CD4-positive, alpha-beta T cell (primary cell): ENCODE data around the gene ARHGEF19. TPM values are rescaled to one million over a fixed set of nuclear protein-coding genes. Genes with fewer than 3 reads are reported as not detected.

ENCODE experiments used
- ATAC-seq: fragments of 200-7000 bp; cut with Tn5 transposase; one replicate; pipeline ENCODE4 v1.10.0; 2022; ENCODE audit warnings: mild to moderate bottlenecking; ENCODE audit not compliant: poor library complexity
- CTCF ChIA-PET: fragments of 350-600 bp; sonication (Branson Sonifier 250); formaldehyde crosslinking; loops from one replicate; lab custom pipeline; 2021; ENCODE audit warnings: antibody characterized with exemption, inconsistent platforms; lab: Charles Lee
- POLR2A ChIA-PET: fragments of 350-600 bp; sonication (Branson Sonifier 250); formaldehyde crosslinking; loops from one replicate; lab custom pipeline; 2021; ENCODE audit warnings: antibody characterized with exemption, inconsistent platforms; lab: Charles Lee
- DNase-seq, 14 experiments: peaks; one replicate each; pipeline ENCODE4 v3.0.0-alpha.2; 2013 to 2020; ENCODE audit warnings: mixed read lengths in 2 of 14
- H3K27ac ChIP-seq, 2 donors: one replicate each; pipeline versions ENCODE4 v1.5.1 to v1.7.0; 2013; ENCODE audit warnings: low read length in 2 of 2, low read depth in 1 of 2, mild to moderate bottlenecking in 1 of 2
- H3K27me3 ChIP-seq, 2 experiments: 1 replicate in 1 of 2; 2 replicates in 1 of 2; pipeline versions ENCODE4 v1.6.1 to v1.7.0; 2013; ENCODE audit warnings: low read length in 2 of 2, control low read depth in 1 of 2, mild to moderate bottlenecking in 1 of 2, moderate library complexity in 1 of 2; ENCODE audit not compliant: insufficient read depth in 2 of 2, control insufficient read depth in 1 of 2
- H3K36me3 ChIP-seq: one replicate; pipeline ENCODE4 v1.6.1; 2013; ENCODE audit warnings: low read length, control low read depth; ENCODE audit not compliant: insufficient read depth
- H3K4me1 ChIP-seq: one replicate; pipeline ENCODE4 v1.6.1; 2013; ENCODE audit warnings: low read length, control low read depth; ENCODE audit not compliant: insufficient read depth
- H3K4me3 ChIP-seq: one replicate; pipeline ENCODE4 v1.5.1; 2013; ENCODE audit warnings: mild to moderate bottlenecking, low read length, moderate library complexity
- H3K9me3 ChIP-seq, 2 experiments: 1 replicate in 1 of 2; 2 replicates in 1 of 2; pipeline versions ENCODE4 v1.6.1 to v1.7.0; 2013; ENCODE audit warnings: low read length in 2 of 2, mild to moderate bottlenecking in 2 of 2, control low read depth in 1 of 2, moderate library complexity in 1 of 2; ENCODE audit not compliant: control insufficient read depth in 1 of 2, insufficient read depth in 1 of 2
- H3K27ac Mint-ChIP-seq: one replicate; pipeline ENCODE4 v1.8.0; 2020; ENCODE audit warnings: mixed read lengths
- H3K27me3 Mint-ChIP-seq: one replicate; pipeline ENCODE4 v1.8.0; 2021; ENCODE audit warnings: mixed read lengths
- H3K36me3 Mint-ChIP-seq: one replicate; pipeline ENCODE4 v1.8.0; 2021; ENCODE audit warnings: low read depth, mixed read lengths
- H3K4me1 Mint-ChIP-seq: one replicate; pipeline ENCODE4 v1.8.0; 2021; ENCODE audit warnings: low read depth, mixed read lengths
- H3K4me3 Mint-ChIP-seq: one replicate; pipeline ENCODE4 v1.8.0; 2020; ENCODE audit warnings: mild to moderate bottlenecking, mixed read lengths
- H3K9me3 Mint-ChIP-seq: one replicate; pipeline ENCODE4 v1.8.0; 2020; ENCODE audit warnings: mixed read lengths
- CTCF ChIP-seq: fragments of 200-600 bp; IDR thresholded peaks from one replicate; pipeline ENCODE4 v1.8.0; 2022; ENCODE audit warnings: antibody characterized with exemption, mild to moderate bottlenecking
- intact Hi-C, 2 experiments: fragments of 100-400 bp; cut with DNase I in 1 of 2; cut with micrococcal nuclease in 1 of 2; formaldehyde crosslinking; loops; one replicate each; pipeline versions ENCODE4 v1.15.1 to v1.9.0; 2023 to 2025; cut with DNase I, micrococcal nuclease
- total RNA-seq, 174 experiments: library from RNA in 2 of 174; stranded (reverse) in 2 of 174; gene quantifications; one replicate each; pipeline ENCODE4 v1.2.3 and lab custom pipeline; 2021 to 2026

ARHGEF19 gene
- total RNA-seq, 2 experiments from 2014 or later: 3.8 to 5.8 TPM

- peaks cover 0 to 2% of the 10 kb centered on the region in 2 experiments for H3K27me3 ChIP-seq
- DNase-seq: no peak
- H3K4me1 ChIP-seq: peaks cover 7% of the 10 kb centered on the region
- no peaks in the 10 kb centered on the region for H3K36me3 ChIP-seq
- H3K4me3 ChIP-seq: no peak overlapping the region
- H3K27ac ChIP-seq: no peak overlapping the region
- ChIA-PET CTCF (interaction anchor here (0.5 to 1.9 kb wide), 2 partner anchors 29 to 104 kb away, joined by 4 to 6 read pairs; no protein-coding TSS in a partner anchor), POLR2A (no interaction called here)
- Mint-ChIP-seq H3K4me3 (no peak overlapping the region), H3K27me3 (peaks cover 6% of the 10 kb centered on the region), H3K36me3 (no peaks in the 10 kb centered on the region), H3K9me3 (no peaks in the 10 kb centered on the region), H3K27ac (no peak overlapping the region), H3K4me1 (no peaks in the 10 kb centered on the region)
- no peak for TF ChIP-seq CTCF
- intact Hi-C loops: loop anchor here (5.0 to 10.0 kb wide), 2 partner anchors 62 to 389 kb away; no protein-coding TSS in a partner anchor
- H3K9me3 ChIP-seq: no peaks in the 10 kb centered on the region
- no peak for ATAC-seq
Measured at GRCh38 chr1:16183765-16184556, 28.5 kb downstream of the ARHGEF19 start.

GRCh38 chr1:16183179-16183578, 29.3 kb downstream of the ARHGEF19 start:
- Mint-ChIP-seq H3K4me1 (no peaks in the 10 kb centered on the region), H3K9me3 (no peaks in the 10 kb centered on the region), H3K27me3 (peaks cover 4% of the 10 kb centered on the region), H3K4me3 (no peak overlapping the region), H3K27ac (no peak overlapping the region), H3K36me3 (no peaks in the 10 kb centered on the region)
- Histone ChIP-seq H3K27me3 (no peaks in the 10 kb centered on the region), H3K36me3 (no peaks in the 10 kb centered on the region), H3K4me3 (no peak overlapping the region), H3K4me1 (peaks cover 7% of the 10 kb centered on the region), H3K27ac (no peak overlapping the region), H3K9me3 (no peaks in the 10 kb centered on the region)
- ChIA-PET POLR2A (no interaction called here), CTCF (interaction anchor here (0.5 to 1.9 kb wide), 2 partner anchors 28 to 104 kb away, joined by 4 to 6 read pairs; no protein-coding TSS in a partner anchor)
- intact Hi-C loops: loop anchor here (5.0 to 10.0 kb wide), 2 partner anchors 61 to 388 kb away; no protein-coding TSS in a partner anchor
- no peak for DNase-seq
- TF ChIP-seq CTCF: no peak
- ATAC-seq: no peak

DNA sequence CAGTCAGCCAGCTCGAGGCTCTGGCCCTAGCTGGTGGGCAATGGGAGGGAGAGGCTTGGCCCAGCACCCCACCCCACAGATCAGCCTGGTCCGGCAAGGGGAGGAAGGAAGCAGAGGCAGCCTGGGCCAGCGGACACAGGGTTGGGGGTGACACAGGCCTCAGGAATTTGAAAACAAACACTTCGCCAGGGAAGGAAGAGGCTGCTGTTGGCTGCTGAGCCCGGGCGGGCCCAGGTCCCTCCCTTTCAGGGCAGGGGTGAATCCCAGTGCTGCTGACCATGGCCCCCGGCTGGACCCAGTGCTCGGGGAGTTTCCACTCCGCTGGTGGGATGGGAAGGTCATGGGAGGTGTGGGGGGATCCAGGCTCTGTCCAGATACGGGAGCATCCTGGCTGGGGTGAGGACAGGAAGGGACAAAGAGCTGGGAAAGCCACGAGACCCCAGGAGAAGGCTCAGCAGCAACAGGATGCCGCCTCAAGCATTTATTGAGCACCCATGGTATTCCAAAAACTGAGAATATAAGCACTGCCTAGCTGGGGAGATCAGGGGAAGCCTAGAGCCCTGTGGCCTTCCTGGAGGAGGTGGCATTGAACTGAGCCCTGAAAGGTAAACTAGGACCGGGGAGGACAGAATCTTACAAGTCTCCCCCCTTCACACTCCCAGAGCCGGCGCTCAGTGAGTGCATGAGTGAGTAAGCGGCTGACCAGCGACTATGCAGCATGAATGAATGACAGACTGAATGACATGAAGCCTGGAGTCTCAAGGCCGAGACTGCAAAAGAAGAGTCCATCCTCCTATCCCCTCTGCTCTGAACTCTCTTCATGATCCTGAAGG, 30.3 kb downstream of the ARHGEF19 start:
- no peak overlapping the region for H3K4me3 Mint-ChIP-seq
- CTCF ChIA-PET: interaction anchor here (1.2 kb wide), 1 partner anchor 103 kb away, joined by 4 read pairs; no protein-coding TSS in a partner anchor
- no peaks in the 10 kb centered on the region for H3K9me3 Mint-ChIP-seq

More for the DNA sequence above, 30.3 kb downstream of the ARHGEF19 start:
- ATAC-seq: no peak
- intact Hi-C loops: loop anchor here (5.0 to 10.0 kb wide), 2 partner anchors 60 to 387 kb away; no protein-coding TSS in a partner anchor
- H3K27me3 ChIP-seq: no peaks in the 10 kb centered on the region
- no peaks in the 10 kb centered on the region for H3K4me1 Mint-ChIP-seq
- no peak for DNase-seq
- no peak overlapping the region for H3K27ac ChIP-seq
- no peaks in the 10 kb centered on the region for H3K27me3 Mint-ChIP-seq
- H3K4me3 ChIP-seq: no peak overlapping the region
- H3K9me3 ChIP-seq: no peaks in the 10 kb centered on the region
- POLR2A ChIA-PET: no interaction called here
- H3K27ac Mint-ChIP-seq: no peak overlapping the region
- H3K36me3 ChIP-seq: no peaks in the 10 kb centered on the region
- no peak for TF ChIP-seq CTCF
- no peaks in the 10 kb centered on the region for H3K36me3 Mint-ChIP-seq
- no peaks in the 10 kb centered on the region for H3K4me1 ChIP-seq
